Neural progenitor cell (in vitro differentiated cells): ENCODE measurements around the gene FAM221A. TPM values are rescaled to one million over a fixed set of nuclear protein-coding genes. Genes with fewer than 3 reads are reported as not detected.

Experiments
- DNase-seq: peaks from one replicate; pipeline ENCODE4 v3.0.0-alpha.2; 2016; ENCODE audit warnings: low spot score
- H2AFZ ChIP-seq: fragments of 200-600 bp; sonication (generic); replicated peaks from 2 replicates; pipeline ENCODE4 v1.6.1; 2016; ENCODE audit warnings: antibody characterized with exemption
- H3F3A ChIP-seq: fragments of 200-600 bp; sonication (generic); 2 replicates; pipeline ENCODE4 v1.6.1; 2016; ENCODE audit warnings: antibody characterized with exemption, low read depth
- H3K27ac ChIP-seq: fragments of 200-600 bp; sonication (generic); 2 replicates; pipeline ENCODE4 v1.5.1; 2016; ENCODE audit warnings: mild to moderate bottlenecking
- H3K27me3 ChIP-seq: fragments of 200-600 bp; sonication (generic); 2 replicates; pipeline ENCODE4 v1.6.1; 2016; ENCODE audit warnings: mild to moderate bottlenecking, moderate library complexity
- H3K36me3 ChIP-seq: fragments of 200-600 bp; sonication (generic); 2 replicates; pipeline ENCODE4 v1.5.1; 2016
- H3K4me1 ChIP-seq: fragments of 200-600 bp; sonication (generic); 2 replicates; pipeline ENCODE4 v1.6.1; 2016; ENCODE audit warnings: mixed run types
- H3K4me2 ChIP-seq: fragments of 200-600 bp; sonication (generic); 2 replicates; pipeline ENCODE4 v1.6.1; 2016
- H3K4me3 ChIP-seq: fragments of 200-600 bp; sonication (generic); 2 replicates; pipeline ENCODE4 v1.5.1; 2016
- H3K79me2 ChIP-seq: fragments of 200-600 bp; sonication (generic); 2 replicates; pipeline ENCODE4 v1.6.1; 2016; ENCODE audit warnings: low read depth
- H3K9ac ChIP-seq: fragments of 200-600 bp; sonication (generic); 2 replicates; pipeline ENCODE4 v1.6.1; 2016
- H3K9me3 ChIP-seq: fragments of 200-600 bp; sonication (generic); 2 replicates; pipeline ENCODE4 v1.5.1; 2016; ENCODE audit warnings: low read depth
- H4K20me1 ChIP-seq: fragments of 200-600 bp; sonication (generic); 2 replicates; pipeline ENCODE4 v1.6.1; 2016; ENCODE audit warnings: low read depth
- H3K27ac Mint-ChIP-seq: 3 replicates; pipeline ENCODE4 v1.8.0; 2021; ENCODE audit warnings: mixed read lengths
- H3K27me3 Mint-ChIP-seq: 2 replicates; pipeline ENCODE4 v1.8.0; 2022; ENCODE audit warnings: low read depth, mild to moderate bottlenecking, inconsistent platforms, moderate library complexity, mixed read lengths; ENCODE audit not compliant: insufficient read depth
- H3K36me3 Mint-ChIP-seq: 3 replicates; pipeline ENCODE4 v1.8.0; 2021; ENCODE audit warnings: mixed read lengths
- H3K4me1 Mint-ChIP-seq: 3 replicates; pipeline ENCODE4 v1.8.0; 2021; ENCODE audit warnings: mixed read lengths
- H3K4me3 Mint-ChIP-seq: 3 replicates; pipeline ENCODE4 v1.8.0; 2021; ENCODE audit warnings: mild to moderate bottlenecking, moderate library complexity, mixed read lengths
- H3K9me3 Mint-ChIP-seq: 3 replicates; pipeline ENCODE4 v1.8.0; 2020; ENCODE audit warnings: mixed read lengths
- EZH2 ChIP-seq: fragments of 200-600 bp; sonication (generic); IDR thresholded peaks from 2 replicates; pipeline ENCODE4 v1.6.1; 2017; ENCODE audit warnings: antibody characterized with exemption, mild to moderate bottlenecking, moderate library complexity
- EZH2phosphoT487 ChIP-seq: fragments of 200-600 bp; sonication (generic); IDR thresholded peaks from 2 replicates; pipeline ENCODE4 v1.6.1; 2017; ENCODE audit warnings: antibody characterized with exemption
- total RNA-seq: library from RNA; depleted of rRNA; stranded (reverse); fragments of >200 nt; gene quantifications from 2 replicates; pipeline ENCODE4 v1.2.3, GENCODE V29; 2015; ENCODE audit warnings: low replicate concordance
- TF ChIP-seq, protein P1 (sequence below): fragments of 200-600 bp; sonication (generic); IDR thresholded peaks from 2 replicates; pipeline ENCODE4 v1.5.1; 2017; ENCODE audit warnings: antibody characterized with exemption, mild to moderate bottlenecking

The FAM221A gene
- total RNA-seq, 1 donor from 2014 or later = 26.2 TPM

DNA sequence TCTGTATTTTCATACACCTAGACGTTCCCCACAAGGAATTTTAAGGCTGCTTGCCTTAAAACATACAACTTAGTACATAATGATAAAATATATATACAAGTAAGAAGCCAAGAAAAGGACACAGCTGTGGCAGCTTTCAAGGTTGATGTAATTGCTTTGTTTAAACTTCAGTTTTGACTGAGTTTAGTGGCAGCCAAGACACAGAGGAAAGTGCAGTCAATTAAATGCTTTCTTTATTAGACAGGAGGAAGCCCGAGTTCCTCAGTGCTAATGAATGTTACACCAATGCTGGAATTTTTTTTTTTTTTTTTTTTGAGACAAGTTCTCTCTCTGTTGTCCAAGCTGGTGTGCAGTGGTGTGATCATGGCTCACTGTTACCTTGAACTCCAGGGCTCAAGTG is 18.8 kb downstream of the FAM221A start:
- H3K27me3 ChIP-seq = no peaks in the 10 kb centered on the region
- H3K36me3 Mint-ChIP-seq = peaks cover 21% of the 10 kb centered on the region
- H3K9me3 Mint-ChIP-seq = no peaks in the 10 kb centered on the region

DNA sequence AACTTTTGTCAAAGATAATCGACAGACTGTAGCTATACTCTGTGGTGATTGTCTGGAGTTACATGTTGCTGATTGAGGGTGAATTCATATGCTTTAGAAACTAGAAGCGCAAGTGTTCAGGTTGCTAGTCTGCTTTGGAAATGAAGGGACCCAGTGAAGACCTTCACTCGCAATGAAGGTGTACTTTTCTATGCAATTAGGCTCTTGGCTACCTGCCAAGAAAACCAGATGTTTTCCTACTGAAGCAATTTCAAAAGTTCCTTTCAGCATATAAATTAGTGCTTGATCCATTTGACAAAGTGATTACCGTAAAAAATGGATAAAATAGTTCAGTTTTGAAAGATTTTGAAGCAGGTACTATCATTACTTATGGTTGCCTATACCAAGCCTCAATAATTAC is 20.0 kb downstream of the FAM221A start:
- H3K4me2 ChIP-seq = no peak overlapping the region
- peaks cover 6% of the 10 kb centered on the region for H3K36me3 ChIP-seq
- no peaks in the 10 kb centered on the region for H3K27me3 ChIP-seq
- no peaks in the 10 kb centered on the region for H4K20me1 ChIP-seq
- peaks cover 11% of the 10 kb centered on the region for H3K9me3 Mint-ChIP-seq
- no peaks in the 10 kb centered on the region for H3K4me1 ChIP-seq
- no peak overlapping the region for H3K9ac ChIP-seq
- H3K4me3 Mint-ChIP-seq = no peak overlapping the region
- no peaks in the 10 kb centered on the region for H3K4me1 Mint-ChIP-seq
- no peaks in the 10 kb centered on the region for H3K9me3 ChIP-seq
- H3K4me3 ChIP-seq = no peak overlapping the region
- no peak overlapping the region for H2AFZ ChIP-seq
- no peaks in the 10 kb centered on the region for H3K79me2 ChIP-seq
- no peaks in the 10 kb centered on the region for H3K27me3 Mint-ChIP-seq
- H3F3A ChIP-seq = no peaks in the 10 kb centered on the region
- peaks cover 28% of the 10 kb centered on the region for H3K36me3 Mint-ChIP-seq
- no peak for TF ChIP-seq EZH2phosphoT487
- TF ChIP-seq, protein P1, sequence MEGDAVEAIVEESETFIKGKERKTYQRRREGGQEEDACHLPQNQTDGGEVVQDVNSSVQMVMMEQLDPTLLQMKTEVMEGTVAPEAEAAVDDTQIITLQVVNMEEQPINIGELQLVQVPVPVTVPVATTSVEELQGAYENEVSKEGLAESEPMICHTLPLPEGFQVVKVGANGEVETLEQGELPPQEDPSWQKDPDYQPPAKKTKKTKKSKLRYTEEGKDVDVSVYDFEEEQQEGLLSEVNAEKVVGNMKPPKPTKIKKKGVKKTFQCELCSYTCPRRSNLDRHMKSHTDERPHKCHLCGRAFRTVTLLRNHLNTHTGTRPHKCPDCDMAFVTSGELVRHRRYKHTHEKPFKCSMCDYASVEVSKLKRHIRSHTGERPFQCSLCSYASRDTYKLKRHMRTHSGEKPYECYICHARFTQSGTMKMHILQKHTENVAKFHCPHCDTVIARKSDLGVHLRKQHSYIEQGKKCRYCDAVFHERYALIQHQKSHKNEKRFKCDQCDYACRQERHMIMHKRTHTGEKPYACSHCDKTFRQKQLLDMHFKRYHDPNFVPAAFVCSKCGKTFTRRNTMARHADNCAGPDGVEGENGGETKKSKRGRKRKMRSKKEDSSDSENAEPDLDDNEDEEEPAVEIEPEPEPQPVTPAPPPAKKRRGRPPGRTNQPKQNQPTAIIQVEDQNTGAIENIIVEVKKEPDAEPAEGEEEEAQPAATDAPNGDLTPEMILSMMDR = no peak
- TF ChIP-seq EZH2 = no peak
- H3K27ac Mint-ChIP-seq = no peak overlapping the region
- no peak for DNase-seq
- H3K27ac ChIP-seq = no peak overlapping the region

More for the DNA sequence above, 18.8 kb downstream of the FAM221A start:
- Histone ChIP-seq H3K9me3 (no peaks in the 10 kb centered on the region), H3K9ac (no peak overlapping the region), H3K4me2 (no peak overlapping the region), H3K27ac (no peak overlapping the region), H3K4me1 (no peaks in the 10 kb centered on the region), H3F3A (no peaks in the 10 kb centered on the region), H4K20me1 (no peaks in the 10 kb centered on the region), H3K36me3 (peaks cover 5% of the 10 kb centered on the region), H3K4me3 (no peak overlapping the region), H3K79me2 (no peaks in the 10 kb centered on the region), H2AFZ (no peak overlapping the region)
- no peaks in the 10 kb centered on the region for H3K4me1 Mint-ChIP-seq
- no peak overlapping the region for H3K27ac Mint-ChIP-seq
- H3K27me3 Mint-ChIP-seq = no peaks in the 10 kb centered on the region
- H3K4me3 Mint-ChIP-seq = no peak overlapping the region
- TF ChIP-seq EZH2phosphoT487 (no peak), EZH2 (no peak)
- TF ChIP-seq, protein P1 = no peak
- DNase-seq = no peak

DNA sequence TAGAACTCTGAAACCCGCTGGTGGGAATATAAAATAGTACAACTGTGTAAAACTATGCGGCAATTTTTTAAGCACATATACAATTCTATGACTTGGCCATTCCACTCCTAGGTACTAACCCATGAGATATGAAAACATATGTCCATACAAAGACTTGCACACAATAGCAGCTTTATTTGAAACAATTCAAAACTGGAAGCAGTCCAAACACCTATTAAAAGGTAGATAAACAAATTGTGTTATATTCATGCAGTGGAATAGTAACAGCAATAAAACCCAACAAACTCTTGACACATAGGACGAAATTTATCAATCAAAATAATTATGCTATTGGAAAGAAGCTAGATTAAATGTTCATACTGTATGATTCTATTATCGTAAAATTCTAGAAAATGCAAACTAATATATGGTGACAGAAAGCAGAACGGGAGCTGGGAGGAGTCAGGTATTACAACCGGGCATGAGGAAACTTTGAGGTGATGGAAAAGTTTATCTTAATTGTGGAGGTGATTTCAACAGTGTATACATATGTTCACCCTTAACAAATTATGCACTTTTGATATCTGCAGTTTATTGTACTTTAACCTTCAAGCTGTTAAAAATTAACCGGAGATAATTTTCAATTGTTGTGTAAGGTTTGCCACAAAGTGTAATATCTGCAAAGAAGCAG is 29.2 kb downstream of the FAM221A start:
- Histone ChIP-seq H3K36me3 (peaks cover 12% of the 10 kb centered on the region), H3F3A (no peaks in the 10 kb centered on the region), H3K9me3 (peaks cover 5% of the 10 kb centered on the region), H3K4me1 (no peaks in the 10 kb centered on the region), H3K27me3 (no peaks in the 10 kb centered on the region), H2AFZ (no peak overlapping the region), H3K4me3 (no peak overlapping the region), H3K27ac (no peak overlapping the region), H3K9ac (no peak overlapping the region), H3K4me2 (no peak overlapping the region), H4K20me1 (no peaks in the 10 kb centered on the region), H3K79me2 (no peaks in the 10 kb centered on the region)
- Mint-ChIP-seq H3K4me1 (no peaks in the 10 kb centered on the region), H3K36me3 (peaks cover 24% of the 10 kb centered on the region), H3K27ac (no peak overlapping the region), H3K9me3 (peaks cover 22% of the 10 kb centered on the region), H3K27me3 (peaks cover 4% of the 10 kb centered on the region), H3K4me3 (no peak overlapping the region)
- TF ChIP-seq EZH2phosphoT487 = no peak
- TF ChIP-seq, protein P1 = no peak
- TF ChIP-seq EZH2 = no peak
- DNase-seq = no peak
